Coronary artery (tissue), 2 donors: Measurements from ENCODE around the gene PRDM15.

Experiments
- DNase-seq: peaks from one replicate; pipeline ENCODE4 v3.0.0-alpha.2; 2017; ENCODE audit warnings: low spot score
- H3K27ac ChIP-seq, 2 donors: fragments of 200-600 bp; sonication (generic); one replicate each; pipeline ENCODE4 v1.5.1; 2016 to 2019
- H3K4me3 ChIP-seq: fragments of 200-600 bp; sonication (generic); 2 replicates; pipeline ENCODE4 v1.5.1; 2016; ENCODE audit warnings: mild to moderate bottlenecking, moderate library complexity
- CTCF ChIP-seq: fragments of 200-600 bp; sonication (generic); IDR thresholded peaks from one replicate; pipeline ENCODE4 v1.5.1; 2019; ENCODE audit warnings: antibody characterized with exemption

PRDM15 gene

GRCh38 chr21:41877901-41878830 lies 978 bp downstream of the PRDM15 start:
- Histone ChIP-seq H3K4me3 (peak overlapping the region; percentile 90), H3K27ac (peak overlapping the region; percentile 45 to 95)
- no peak for DNase-seq
- no peak for TF ChIP-seq CTCF

GRCh38 chr21:41876928-41877652 lies 2.1 kb downstream of the PRDM15 start:
- peak overlapping the region; percentile 90 for H3K4me3 ChIP-seq
- TF ChIP-seq CTCF: no peak
- peak overlapping the region; percentile 45 to 95 for H3K27ac ChIP-seq

GRCh38 chr21:41876396-41876795 lies 2.7 kb downstream of the PRDM15 start:
- Histone ChIP-seq H3K27ac (no peak overlapping the region), H3K4me3 (no peak overlapping the region)
- TF ChIP-seq CTCF: no peak
- DNase-seq: no peak

More at GRCh38 chr21:41876928-41877652, 2.1 kb downstream of the PRDM15 start:
- no peak for DNase-seq

- Histone ChIP-seq H3K27ac (no peak overlapping the region), H3K4me3 (no peak overlapping the region)
- TF ChIP-seq CTCF: no peak
- DNase-seq: no peak
Measured at GRCh38 chr21:41875086-41875485, 4.1 kb downstream of the PRDM15 start.

- Histone ChIP-seq H3K4me3 (no peak overlapping the region), H3K27ac (no peak overlapping the region)
- no peak for DNase-seq
- TF ChIP-seq CTCF: no peak
Measured at GRCh38 chr21:41874611-41875010, 4.5 kb downstream of the PRDM15 start.

- Histone ChIP-seq H3K4me3 (no peak overlapping the region), H3K27ac (no peak overlapping the region)
- TF ChIP-seq CTCF: no peak
- DNase-seq: no peak
Measured at GRCh38 chr21:41873426-41873825, 5.7 kb downstream of the PRDM15 start.
